GM23338 (cell line): ENCODE measurements around the gene LMO7. TPM values are rescaled to one million over a fixed set of nuclear protein-coding genes. Genes with fewer than 3 reads are reported as not detected.
A peak's percentile ranks its signal among the peaks of the same experiment; 100 is the strongest.

ENCODE experiments used
- ATAC-seq: fragments of 200-7000 bp; cut with Tn5 transposase; 3 replicates; pipeline ENCODE4 v1.9.1; 2020
- DNase-seq: peaks from one replicate; pipeline ENCODE4 v3.0.0-alpha.2; 2015; ENCODE audit warnings: low spot score
- H2AFZ ChIP-seq: fragments of 200-600 bp; sonication (generic); 2 replicates; pipeline ENCODE4 v1.8.0; 2016; ENCODE audit warnings: antibody characterized with exemption, mild to moderate bottlenecking, moderate library complexity
- H3F3A ChIP-seq: fragments of 200-600 bp; sonication (generic); replicated peaks from 2 replicates; pipeline ENCODE4 v1.8.0; 2017; ENCODE audit warnings: antibody characterized with exemption, mixed run types, low read depth
- H3K27ac ChIP-seq: fragments of 200-600 bp; sonication (generic); 2 replicates; pipeline ENCODE4 v1.6.1; 2016; ENCODE audit warnings: low read depth
- H3K27me3 ChIP-seq: fragments of 200-600 bp; sonication (generic); 2 replicates; pipeline ENCODE4 v1.8.0; 2016; ENCODE audit warnings: mild to moderate bottlenecking, mixed run types, moderate library complexity; ENCODE audit not compliant: insufficient read depth
- H3K36me3 ChIP-seq: fragments of 200-600 bp; sonication (generic); 2 replicates; pipeline ENCODE4 v1.8.0; 2016; ENCODE audit warnings: mild to moderate bottlenecking; ENCODE audit not compliant: insufficient read depth
- H3K4me1 ChIP-seq: fragments of 200-600 bp; sonication (generic); 2 replicates; pipeline ENCODE4 v1.8.0; 2016; ENCODE audit warnings: mild to moderate bottlenecking, moderate library complexity; ENCODE audit not compliant: insufficient read depth
- H3K4me2 ChIP-seq: fragments of 200-600 bp; sonication (generic); 2 replicates; pipeline ENCODE4 v1.7.1; 2017; ENCODE audit warnings: mixed run types
- H3K4me3 ChIP-seq: fragments of 200-600 bp; sonication (generic); 2 replicates; pipeline ENCODE4 v1.6.1; 2016; ENCODE audit warnings: mixed run types
- H3K79me2 ChIP-seq: fragments of 200-600 bp; sonication (generic); replicated peaks from 2 replicates; pipeline ENCODE4 v1.8.0; 2017; ENCODE audit warnings: mild to moderate bottlenecking; ENCODE audit not compliant: insufficient read depth
- H3K9me2 ChIP-seq: fragments of 200-600 bp; sonication (generic); 2 replicates; pipeline ENCODE4 v1.8.0; 2017; ENCODE audit not compliant: insufficient read depth
- H4K20me1 ChIP-seq: fragments of 200-600 bp; sonication (generic); replicated peaks from 2 replicates; pipeline ENCODE4 v1.8.0; 2017; ENCODE audit warnings: mild to moderate bottlenecking; ENCODE audit not compliant: insufficient read depth
- H3K27ac Mint-ChIP-seq: 2 replicates; pipeline ENCODE4 v1.8.0; 2020; ENCODE audit warnings: inconsistent platforms, mild to moderate bottlenecking, moderate library complexity, mixed read lengths
- H3K27me3 Mint-ChIP-seq: 3 replicates; pipeline ENCODE4 v1.8.0; 2022; ENCODE audit warnings: low read depth, mild to moderate bottlenecking, moderate library complexity, mixed read lengths, inconsistent platforms; ENCODE audit not compliant: insufficient read depth, poor library complexity
- H3K36me3 Mint-ChIP-seq: 3 replicates; pipeline ENCODE4 v1.8.0; 2021; ENCODE audit warnings: low read depth, mild to moderate bottlenecking, inconsistent platforms, moderate library complexity, mixed read lengths
- H3K4me1 Mint-ChIP-seq: 3 replicates; pipeline ENCODE4 v1.8.0; 2020; ENCODE audit warnings: mild to moderate bottlenecking, inconsistent platforms, mixed read lengths
- H3K4me3 Mint-ChIP-seq: 3 replicates; pipeline ENCODE4 v1.8.0; 2021; ENCODE audit warnings: moderate library complexity, mild to moderate bottlenecking, inconsistent platforms, mixed read lengths
- H3K9me3 Mint-ChIP-seq: 3 replicates; pipeline ENCODE4 v1.8.0; 2020; ENCODE audit warnings: moderate library complexity, mild to moderate bottlenecking, inconsistent platforms, mixed read lengths
- CREB1 ChIP-seq: fragments of 250-450 bp; sonication (Bioruptor Pico); IDR thresholded peaks from 2 replicates; pipeline ENCODE4 v1.5.0; 2020; ENCODE audit warnings: low read depth, mild to moderate bottlenecking, moderate library complexity
- EZH2 ChIP-seq: fragments of 200-600 bp; sonication (generic); IDR thresholded peaks from one replicate; pipeline ENCODE4 v1.8.0; 2017; ENCODE audit warnings: antibody characterized with exemption, mild to moderate bottlenecking, low read depth; ENCODE audit not compliant: unreplicated experiment
- EZH2phosphoT487 ChIP-seq: fragments of 200-600 bp; sonication (generic); IDR thresholded peaks from one replicate; pipeline ENCODE4 v1.8.1; 2018; ENCODE audit warnings: antibody characterized with exemption; ENCODE audit not compliant: unreplicated experiment
- JUNB ChIP-seq: IDR thresholded peaks from one replicate; pipeline ENCODE4 v1.6.1; 2016; ENCODE audit warnings: antibody characterized with exemption; ENCODE audit not compliant: unreplicated experiment
- NANOG ChIP-seq: IDR thresholded peaks from 2 replicates; pipeline ENCODE4 v1.6.1; 2016; ENCODE audit warnings: antibody characterized with exemption, borderline replicate concordance
- POLR2AphosphoS5 ChIP-seq: IDR thresholded peaks from 2 replicates; pipeline ENCODE4 v1.6.1; 2016; ENCODE audit warnings: antibody characterized with exemption, low read depth
- STAT1 ChIP-seq: IDR thresholded peaks from one replicate; pipeline ENCODE4 v1.6.1; 2016; ENCODE audit warnings: antibody characterized with exemption; ENCODE audit not compliant: unreplicated experiment
- ZNF114 ChIP-seq: fragments of 250-450 bp; sonication (Bioruptor Pico); IDR thresholded peaks from 2 replicates; pipeline ENCODE4 v1.5.0; 2020; ENCODE audit warnings: mild to moderate bottlenecking, moderate library complexity
- ZNF331 ChIP-seq: fragments of 250-450 bp; sonication (Bioruptor Pico); IDR thresholded peaks from 2 replicates; pipeline ENCODE4 v1.5.0; 2020; ENCODE audit warnings: low read depth, mild to moderate bottlenecking, moderate library complexity
- polyA plus RNA-seq: library from polyadenylated mRNA; unstranded; fragments of >200 nt; fragmentation: Nextera tagmentation; extraction: Ambion mirVana; gene quantifications from 2 replicates; pipeline ENCODE4 v1.2.1, GENCODE V29; 2016
- total RNA-seq: library from RNA; depleted of rRNA; stranded (reverse); fragments of >200 nt; shearing (Covaris generic); gene quantifications from 2 replicates; pipeline ENCODE4 v1.2.3, GENCODE V29; 2014
- TF ChIP-seq, protein P1 (sequence below): fragments of 250-450 bp; sonication (Bioruptor Pico); IDR thresholded peaks from 2 replicates; pipeline ENCODE4 v1.5.0; 2020; ENCODE audit warnings: mild to moderate bottlenecking, moderate library complexity
- TF ChIP-seq, protein P2 (sequence below): IDR thresholded peaks from 2 replicates; pipeline ENCODE4 v1.6.1; 2016; ENCODE audit warnings: antibody characterized with exemption

Gene LMO7
- total and polyA plus RNA-seq, 2 experiments from 2014 or later, result 22.3 to 26.9 TPM

DNA sequence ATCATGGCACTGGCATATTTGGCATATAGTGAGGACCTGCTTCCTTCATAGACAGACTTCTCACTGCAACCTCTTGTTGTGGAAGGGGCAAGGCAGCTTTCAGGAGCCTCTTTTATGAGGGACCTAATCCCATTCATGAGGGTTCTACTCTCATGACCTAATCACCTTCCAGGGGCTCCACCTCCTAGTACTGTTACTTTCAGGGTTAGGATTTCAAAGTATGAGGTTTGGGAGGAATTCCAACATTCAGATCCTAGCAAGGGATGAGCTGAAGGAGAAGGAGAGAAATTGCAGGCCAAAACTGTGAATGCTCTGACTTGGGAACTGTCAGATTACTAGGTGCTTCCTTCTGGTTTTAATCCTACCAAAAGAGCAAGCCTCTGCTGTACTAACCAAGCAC lies 87.8 kb downstream of the LMO7 start (continued):
- TF ChIP-seq, protein P1, sequence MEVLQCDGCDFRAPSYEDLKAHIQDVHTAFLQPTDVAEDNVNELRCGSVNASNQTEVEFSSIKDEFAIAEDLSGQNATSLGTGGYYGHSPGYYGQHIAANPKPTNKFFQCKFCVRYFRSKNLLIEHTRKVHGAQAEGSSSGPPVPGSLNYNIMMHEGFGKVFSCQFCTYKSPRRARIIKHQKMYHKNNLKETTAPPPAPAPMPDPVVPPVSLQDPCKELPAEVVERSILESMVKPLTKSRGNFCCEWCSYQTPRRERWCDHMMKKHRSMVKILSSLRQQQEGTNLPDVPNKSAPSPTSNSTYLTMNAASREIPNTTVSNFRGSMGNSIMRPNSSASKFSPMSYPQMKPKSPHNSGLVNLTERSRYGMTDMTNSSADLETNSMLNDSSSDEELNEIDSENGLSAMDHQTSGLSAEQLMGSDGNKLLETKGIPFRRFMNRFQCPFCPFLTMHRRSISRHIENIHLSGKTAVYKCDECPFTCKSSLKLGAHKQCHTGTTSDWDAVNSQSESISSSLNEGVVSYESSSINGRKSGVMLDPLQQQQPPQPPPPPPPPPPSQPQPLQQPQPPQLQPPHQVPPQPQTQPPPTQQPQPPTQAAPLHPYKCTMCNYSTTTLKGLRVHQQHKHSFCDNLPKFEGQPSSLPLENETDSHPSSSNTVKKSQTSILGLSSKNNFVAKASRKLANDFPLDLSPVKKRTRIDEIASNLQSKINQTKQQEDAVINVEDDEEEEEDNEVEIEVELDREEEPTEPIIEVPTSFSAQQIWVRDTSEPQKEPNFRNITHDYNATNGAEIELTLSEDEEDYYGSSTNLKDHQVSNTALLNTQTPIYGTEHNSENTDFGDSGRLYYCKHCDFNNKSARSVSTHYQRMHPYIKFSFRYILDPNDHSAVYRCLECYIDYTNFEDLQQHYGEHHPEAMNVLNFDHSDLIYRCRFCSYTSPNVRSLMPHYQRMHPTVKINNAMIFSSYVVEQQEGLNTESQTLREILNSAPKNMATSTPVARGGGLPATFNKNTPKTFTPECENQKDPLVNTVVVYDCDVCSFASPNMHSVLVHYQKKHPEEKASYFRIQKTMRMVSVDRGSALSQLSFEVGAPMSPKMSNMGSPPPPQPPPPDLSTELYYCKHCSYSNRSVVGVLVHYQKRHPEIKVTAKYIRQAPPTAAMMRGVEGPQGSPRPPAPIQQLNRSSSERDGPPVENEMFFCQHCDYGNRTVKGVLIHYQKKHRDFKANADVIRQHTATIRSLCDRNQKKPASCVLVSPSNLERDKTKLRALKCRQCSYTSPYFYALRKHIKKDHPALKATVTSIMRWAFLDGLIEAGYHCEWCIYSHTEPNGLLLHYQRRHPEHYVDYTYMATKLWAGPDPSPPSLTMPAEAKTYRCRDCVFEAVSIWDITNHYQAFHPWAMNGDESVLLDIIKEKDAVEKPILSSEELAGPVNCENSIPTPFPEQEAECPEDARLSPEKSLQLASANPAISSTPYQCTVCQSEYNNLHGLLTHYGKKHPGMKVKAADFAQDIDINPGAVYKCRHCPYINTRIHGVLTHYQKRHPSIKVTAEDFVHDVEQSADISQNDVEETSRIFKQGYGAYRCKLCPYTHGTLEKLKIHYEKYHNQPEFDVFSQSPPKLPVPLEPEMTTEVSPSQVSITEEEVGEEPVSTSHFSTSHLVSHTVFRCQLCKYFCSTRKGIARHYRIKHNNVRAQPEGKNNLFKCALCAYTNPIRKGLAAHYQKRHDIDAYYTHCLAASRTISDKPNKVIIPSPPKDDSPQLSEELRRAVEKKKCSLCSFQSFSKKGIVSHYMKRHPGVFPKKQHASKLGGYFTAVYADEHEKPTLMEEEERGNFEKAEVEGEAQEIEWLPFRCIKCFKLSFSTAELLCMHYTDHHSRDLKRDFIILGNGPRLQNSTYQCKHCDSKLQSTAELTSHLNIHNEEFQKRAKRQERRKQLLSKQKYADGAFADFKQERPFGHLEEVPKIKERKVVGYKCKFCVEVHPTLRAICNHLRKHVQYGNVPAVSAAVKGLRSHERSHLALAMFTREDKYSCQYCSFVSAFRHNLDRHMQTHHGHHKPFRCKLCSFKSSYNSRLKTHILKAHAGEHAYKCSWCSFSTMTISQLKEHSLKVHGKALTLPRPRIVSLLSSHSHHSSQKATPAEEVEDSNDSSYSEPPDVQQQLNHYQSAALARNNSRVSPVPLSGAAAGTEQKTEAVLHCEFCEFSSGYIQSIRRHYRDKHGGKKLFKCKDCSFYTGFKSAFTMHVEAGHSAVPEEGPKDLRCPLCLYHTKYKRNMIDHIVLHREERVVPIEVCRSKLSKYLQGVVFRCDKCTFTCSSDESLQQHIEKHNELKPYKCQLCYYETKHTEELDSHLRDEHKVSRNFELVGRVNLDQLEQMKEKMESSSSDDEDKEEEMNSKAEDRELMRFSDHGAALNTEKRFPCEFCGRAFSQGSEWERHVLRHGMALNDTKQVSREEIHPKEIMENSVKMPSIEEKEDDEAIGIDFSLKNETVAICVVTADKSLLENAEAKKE (CRISPR knock-in tag), result no peak
- TF ChIP-seq ZNF114 (no peak), CREB1 (CRISPR knock-in tag) (no peak), STAT1 (no peak), JUNB (no peak)

DNA sequence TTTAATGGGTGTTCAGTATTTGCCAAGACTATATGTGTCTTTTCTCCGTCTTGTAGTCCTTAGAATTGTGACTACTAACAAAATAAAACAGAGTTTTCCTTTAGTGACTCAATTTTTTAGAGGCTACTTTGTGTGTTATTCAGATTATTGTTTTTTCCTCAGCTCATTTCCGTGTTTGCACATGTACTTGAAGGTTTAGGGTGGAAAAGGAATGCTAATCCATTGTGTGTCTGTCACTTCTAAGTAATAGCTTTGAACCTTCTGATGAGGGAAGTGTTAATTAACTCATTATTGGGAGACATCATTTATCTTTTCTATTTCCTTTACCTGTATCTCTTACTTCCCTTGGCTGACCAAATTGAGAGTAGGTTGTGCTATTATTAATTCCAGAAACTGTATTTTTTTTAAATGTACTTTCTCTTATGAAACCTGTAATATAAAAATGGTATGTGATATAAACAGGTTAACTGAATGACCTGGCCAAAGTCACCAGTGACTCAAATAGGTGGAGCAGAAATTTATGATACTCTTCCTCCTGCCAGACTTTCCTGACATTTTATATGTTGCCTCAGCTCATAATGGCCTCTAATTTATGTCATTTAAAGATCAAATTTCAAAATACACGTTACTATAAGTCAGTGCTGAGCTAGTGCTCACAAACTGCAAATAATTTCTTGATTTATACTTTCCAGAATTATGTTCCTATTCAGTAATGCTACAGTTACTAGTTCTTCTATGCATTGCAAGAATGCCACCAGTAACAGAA lies 88.8 kb downstream of the LMO7 start:
- no peak overlapping the region for H3K4me3 ChIP-seq

More for the DNA sequence above, 88.8 kb downstream of the LMO7 start:
- Mint-ChIP-seq H3K27ac (peak overlapping the region; percentile 62; the same call in 1 of the 2 replicates), H3K36me3 (peaks cover 3% of the 10 kb centered on the region; the same call in 2 of the 3 replicates), H3K4me1 (no peaks in the 10 kb centered on the region), H3K9me3 (no peaks in the 10 kb centered on the region; the same call in 1 of the 3 replicates), H3K27me3 (no peaks in the 10 kb centered on the region), H3K4me3 (no peak overlapping the region)
- Histone ChIP-seq H4K20me1 (no peaks in the 10 kb centered on the region), H3K9me2 (no peaks in the 10 kb centered on the region), H3F3A (no peaks in the 10 kb centered on the region), H3K27me3 (no peaks in the 10 kb centered on the region), H2AFZ (no peak overlapping the region), H3K36me3 (no peaks in the 10 kb centered on the region), H3K4me2 (no peak overlapping the region), H3K79me2 (no peaks in the 10 kb centered on the region), H3K27ac (no peak overlapping the region), H3K4me1 (no peaks in the 10 kb centered on the region)
- DNase-seq (no peak), ATAC-seq (no peak)
- TF ChIP-seq CREB1 (CRISPR knock-in tag), result no peak
- TF ChIP-seq ZNF114, result no peak
- no peak for TF ChIP-seq STAT1
- TF ChIP-seq POLR2AphosphoS5, result no peak
- TF ChIP-seq JUNB, result no peak
- TF ChIP-seq ZNF331, result no peak
- TF ChIP-seq, protein P2, sequence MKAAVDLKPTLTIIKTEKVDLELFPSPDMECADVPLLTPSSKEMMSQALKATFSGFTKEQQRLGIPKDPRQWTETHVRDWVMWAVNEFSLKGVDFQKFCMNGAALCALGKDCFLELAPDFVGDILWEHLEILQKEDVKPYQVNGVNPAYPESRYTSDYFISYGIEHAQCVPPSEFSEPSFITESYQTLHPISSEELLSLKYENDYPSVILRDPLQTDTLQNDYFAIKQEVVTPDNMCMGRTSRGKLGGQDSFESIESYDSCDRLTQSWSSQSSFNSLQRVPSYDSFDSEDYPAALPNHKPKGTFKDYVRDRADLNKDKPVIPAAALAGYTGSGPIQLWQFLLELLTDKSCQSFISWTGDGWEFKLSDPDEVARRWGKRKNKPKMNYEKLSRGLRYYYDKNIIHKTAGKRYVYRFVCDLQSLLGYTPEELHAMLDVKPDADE, result no peak
- no peak for TF ChIP-seq EZH2phosphoT487
- TF ChIP-seq NANOG, result no peak
- no peak for TF ChIP-seq EZH2
